IPS-18c (cell line): ENCODE results near the gene JDP2.
"Not testable (repeated sequence)": the region's sequence is repeated elsewhere in the genome, so short reads cannot be mapped to it uniquely, and the experiment has no call there.

Experiments used
- H3K4me3 ChIP-seq: 2 replicates; pipeline ENCODE4 v1.7.0; 2013; ENCODE audit warnings: low read depth, mild to moderate bottlenecking, low read length, moderate library complexity; ENCODE audit not compliant: insufficient read depth
- H3K9me3 ChIP-seq: one replicate; pipeline ENCODE4 v1.6.1; 2013; ENCODE audit warnings: mild to moderate bottlenecking, low read length, moderate library complexity; ENCODE audit not compliant: control insufficient read depth, insufficient read depth

JDP2 gene

GRCh38 chr14:75459791-75460190, 32.0 kb downstream of the JDP2 start:
- no peaks in the 10 kb centered on the region for H3K9me3 ChIP-seq
- no peak overlapping the region for H3K4me3 ChIP-seq

GRCh38 chr14:75460394-75460793, 32.6 kb downstream of the JDP2 start:
- Histone ChIP-seq H3K9me3 (no peaks in the 10 kb centered on the region), H3K4me3 (no peak overlapping the region)

- no peaks in the 10 kb centered on the region for H3K9me3 ChIP-seq
- no peak overlapping the region for H3K4me3 ChIP-seq
Measured at GRCh38 chr14:75461303-75461702, 33.5 kb downstream of the JDP2 start.

GRCh38 chr14:75461755-75462349, 34.0 kb downstream of the JDP2 start:
- Histone ChIP-seq H3K9me3 (no peaks in the 10 kb centered on the region), H3K4me3 (no peak overlapping the region)

- no peaks in the 10 kb centered on the region for H3K9me3 ChIP-seq
- H3K4me3 ChIP-seq, result no peak overlapping the region
Measured at GRCh38 chr14:75464626-75465025, 36.8 kb downstream of the JDP2 start.

- H3K9me3 ChIP-seq, result no peaks in the 10 kb centered on the region
- no peak overlapping the region for H3K4me3 ChIP-seq
Measured at GRCh38 chr14:75467763-75468162, 39.9 kb downstream of the JDP2 start.

- Histone ChIP-seq H3K4me3 (no peak overlapping the region), H3K9me3 (no peaks in the 10 kb centered on the region)
Measured at GRCh38 chr14:75469164-75469563, 41.3 kb downstream of the JDP2 start.

- Histone ChIP-seq H3K9me3 (no peaks in the 10 kb centered on the region), H3K4me3 (no peak overlapping the region)
Measured at GRCh38 chr14:75469606-75470237, 41.9 kb downstream of the JDP2 start.

GRCh38 chr14:75470238-75470797, 42.5 kb downstream of the JDP2 start:
- Histone ChIP-seq H3K4me3 (no peak overlapping the region), H3K9me3 (no peaks in the 10 kb centered on the region)

- Histone ChIP-seq H3K4me3 (no peak overlapping the region), H3K9me3 (no peaks in the 10 kb centered on the region)
Measured at GRCh38 chr14:75471059-75471458, 43.2 kb downstream of the JDP2 start.

- H3K4me3 ChIP-seq, H3K9me3 ChIP-seq: not testable (repeated sequence)
Measured at GRCh38 chr14:75474127-75474526, 46.3 kb downstream of the JDP2 start.

- Histone ChIP-seq H3K9me3 (no peaks in the 10 kb centered on the region), H3K4me3 (no peak overlapping the region)
Measured at GRCh38 chr14:75476274-75476995, 48.6 kb downstream of the JDP2 start.

- Histone ChIP-seq H3K9me3 (no peaks in the 10 kb centered on the region), H3K4me3 (no peak overlapping the region)
Measured at GRCh38 chr14:75477881-75478280, 50.1 kb downstream of the JDP2 start.

GRCh38 chr14:75479770-75480600, 52.2 kb downstream of the JDP2 start:
- Histone ChIP-seq H3K4me3 (no peak overlapping the region), H3K9me3 (no peaks in the 10 kb centered on the region)

- Histone ChIP-seq H3K9me3 (no peaks in the 10 kb centered on the region), H3K4me3 (no peak overlapping the region)
Measured at GRCh38 chr14:75482366-75482765, 54.5 kb downstream of the JDP2 start.

GRCh38 chr14:75484711-75485429, 57.0 kb downstream of the JDP2 start:
- H3K9me3 ChIP-seq, result no peaks in the 10 kb centered on the region

GRCh38 chr14:75486318-75486717, 58.5 kb downstream of the JDP2 start:
- H3K9me3 ChIP-seq, result no peaks in the 10 kb centered on the region

More at GRCh38 chr14:75484711-75485429, 57.0 kb downstream of the JDP2 start:
- H3K4me3 ChIP-seq, result no peak overlapping the region

More at GRCh38 chr14:75486318-75486717, 58.5 kb downstream of the JDP2 start:
- H3K4me3 ChIP-seq, result no peak overlapping the region
